ENCODE results near the gene MAOA. TPM values are rescaled to one million over a fixed set of nuclear protein-coding genes. Genes with fewer than 3 reads are reported as not detected.
A peak's percentile ranks its signal among the peaks of the same experiment; 100 is the strongest.

MAOA gene
- total and polyA plus RNA-seq, 7 donors: 9.7 to 115 (median 22.8) TPM

GRCh38 chrX:43688586-43688985, 32.5 kb downstream of the MAOA start:
- ATAC-seq (no peak), DNase-seq (no peak)
- Histone ChIP-seq H3K27me3 (ENCODE audit: insufficient read depth in 3 of 3, low read length in 2 of 3) (peaks cover 0 to 10% (median 0%) of the 10 kb centered on the region in 3 donors), H3K4me3 (no peak overlapping the region), H3K4me1 (no peaks in the 10 kb centered on the region), H3K9me3 (no peaks in the 10 kb centered on the region), H3K36me3 (ENCODE audit: insufficient read depth in 1 of 2, low read depth in 1 of 2) (peaks cover 0 to 7% of the 10 kb centered on the region in 2 donors), H3K27ac (no peak overlapping the region)
- TF ChIP-seq CTCF (IDR thresholded peaks at IDR 0.05): no peak
- 90 to 100% (median 96%) methylated on average over 1 of the region's 1 CpG for WGBS, 3 donors
- intact Hi-C loops (cut with DNase I): no loop called here

GRCh38 chrX:43693602-43694406, 37.7 kb downstream of the MAOA start:
- WGBS, 3 donors: 58 to 77% (median 73%) methylated on average over 3 of the region's 3 CpGs
- no peaks in the 10 kb centered on the region for H3K4me1 ChIP-seq
- no peak overlapping the region for H3K27ac ChIP-seq
- peaks cover 0 to 8% (median 0%) of the 10 kb centered on the region in 3 donors for H3K27me3 ChIP-seq (ENCODE audit: insufficient read depth in 3 of 3, low read length in 2 of 3)
- H3K4me3 ChIP-seq: no peak overlapping the region
- no peak for ATAC-seq
- H3K9me3 ChIP-seq: no peaks in the 10 kb centered on the region
- no peaks in the 10 kb centered on the region for H3K36me3 ChIP-seq (ENCODE audit: insufficient read depth in 1 of 2, low read depth in 1 of 2)
- no peak for TF ChIP-seq CTCF (IDR thresholded peaks at IDR 0.05)
- intact Hi-C loops (cut with DNase I): no loop called here
- DNase-seq: no peak

- H3K27me3 ChIP-seq (ENCODE audit: insufficient read depth in 3 of 3, low read length in 2 of 3): peaks cover 0 to 11% (median 0%) of the 10 kb centered on the region in 3 donors
- DNase-seq (no peak), ATAC-seq (no peak)
- no peaks in the 10 kb centered on the region for H3K4me1 ChIP-seq
- H3K27ac ChIP-seq: no peak overlapping the region
- H3K9me3 ChIP-seq: no peaks in the 10 kb centered on the region
- 58 to 82% (median 77%) methylated on average over 3 of the region's 3 CpGs for WGBS, 3 donors
- no peaks in the 10 kb centered on the region for H3K36me3 ChIP-seq (ENCODE audit: insufficient read depth in 1 of 2, low read depth in 1 of 2)
- no peak for TF ChIP-seq CTCF (IDR thresholded peaks at IDR 0.05)
- no peak overlapping the region for H3K4me3 ChIP-seq
- intact Hi-C loops (cut with DNase I): no loop called here
Observed at GRCh38 chrX:43699475-43699874, 43.4 kb downstream of the MAOA start.

- WGBS, 3 donors: 51 to 65% (median 58%) methylated on average over 2 of the region's 2 CpGs
- ATAC-seq (peak in 1 of 4 donors; percentile 42), DNase-seq (no peak)
- intact Hi-C loops (cut with DNase I): loop anchor here in 1 of 2 donors (10.0 kb wide), 1 partner anchor 47 kb away; the partner anchor contains the start of gene MAOA
- no peak for TF ChIP-seq CTCF (IDR thresholded peaks at IDR 0.05)
- H3K36me3 ChIP-seq (ENCODE audit: insufficient read depth in 1 of 2, low read depth in 1 of 2): no peaks in the 10 kb centered on the region
- peaks cover 0 to 7% (median 0%) of the 10 kb centered on the region in 3 donors for H3K27me3 ChIP-seq (ENCODE audit: insufficient read depth in 3 of 3, low read length in 2 of 3)
- no peaks in the 10 kb centered on the region for H3K4me1 ChIP-seq
- H3K4me3 ChIP-seq: no peak overlapping the region
- H3K9me3 ChIP-seq: no peaks in the 10 kb centered on the region
- no peak overlapping the region for H3K27ac ChIP-seq
Observed at GRCh38 chrX:43702079-43702524, 46.0 kb downstream of the MAOA start.

All from psoas muscle (tissue), 8 donors.